ENCODE measurements around the gene SLC51B.
"Not testable (repeated sequence)": the region's sequence is repeated elsewhere in the genome, so short reads cannot be mapped to it uniquely, and the experiment has no call there.

SLC51B gene

GRCh38 chr15:65066635-65067316 lies 21.6 kb downstream of the SLC51B start:
- no peak for DNase-seq (ENCODE audit: low spot score)

- DNase-seq (ENCODE audit: low spot score): no peak
Observed at GRCh38 chr15:65067317-65067644, 22.1 kb downstream of the SLC51B start.

- DNase-seq (ENCODE audit: low spot score): no peak
Observed at GRCh38 chr15:65067645-65068402, 22.6 kb downstream of the SLC51B start, which contains the start of gene RASL12. TSS of gene RASL12 (minus strand) at chr15:65067991. CDS start at chr15:65067835, 156 bp downstream.

- no peak for DNase-seq (ENCODE audit: low spot score)
Observed at GRCh38 chr15:65068403-65068788, 23.2 kb downstream of the SLC51B start.

DNA sequence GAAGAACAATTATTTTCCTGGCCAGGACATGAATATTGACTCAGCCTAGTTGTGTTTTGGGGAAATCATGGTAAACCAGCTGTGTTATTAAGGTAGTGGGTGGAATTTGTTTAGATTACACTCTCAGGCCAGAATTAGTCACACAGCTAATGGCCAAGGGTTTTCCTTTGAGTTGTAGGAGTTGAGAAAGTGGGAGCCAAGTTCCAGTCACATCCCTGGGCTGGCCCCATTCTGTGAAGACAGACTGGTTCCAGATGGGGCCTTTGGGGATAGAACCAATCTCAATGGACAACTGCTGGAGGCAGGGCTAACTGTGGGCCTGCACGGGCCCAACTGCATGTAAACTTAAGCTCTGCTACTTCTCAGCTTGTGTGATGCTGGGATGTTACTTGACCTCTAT lies 24.0 kb downstream of the SLC51B start:
- DNase-seq (ENCODE audit: low spot score): no peak

GRCh38 chr15:65069779-65070546 lies 24.8 kb downstream of the SLC51B start:
- DNase-seq (ENCODE audit: low spot score): no peak

DNA sequence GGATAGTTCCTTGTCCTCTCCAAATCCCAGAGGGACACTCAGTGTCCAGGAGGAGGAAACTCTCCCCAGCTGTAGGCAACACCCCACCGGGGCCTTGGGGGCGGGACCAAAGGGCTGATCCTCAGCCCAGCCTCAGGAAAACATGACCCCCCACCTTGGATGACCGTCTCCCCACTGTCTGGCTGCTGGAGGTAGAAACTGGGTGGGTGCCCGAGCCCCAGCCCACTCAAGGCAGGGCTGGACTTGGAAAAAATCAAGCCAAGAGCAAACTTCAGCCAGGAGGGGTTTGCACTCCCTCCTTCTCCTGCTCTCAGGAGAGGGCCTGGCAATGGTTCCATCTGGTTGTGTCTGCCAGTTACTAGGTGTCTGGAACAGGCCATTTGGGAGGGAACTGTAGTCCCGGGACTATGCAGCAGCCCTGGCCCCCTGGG lies 26.2 kb downstream of the SLC51B start:
- DNase-seq (ENCODE audit: low spot score): no peak

- no peak for DNase-seq (ENCODE audit: low spot score)
Observed at GRCh38 chr15:65072027-65072426, 26.8 kb downstream of the SLC51B start.

DNA sequence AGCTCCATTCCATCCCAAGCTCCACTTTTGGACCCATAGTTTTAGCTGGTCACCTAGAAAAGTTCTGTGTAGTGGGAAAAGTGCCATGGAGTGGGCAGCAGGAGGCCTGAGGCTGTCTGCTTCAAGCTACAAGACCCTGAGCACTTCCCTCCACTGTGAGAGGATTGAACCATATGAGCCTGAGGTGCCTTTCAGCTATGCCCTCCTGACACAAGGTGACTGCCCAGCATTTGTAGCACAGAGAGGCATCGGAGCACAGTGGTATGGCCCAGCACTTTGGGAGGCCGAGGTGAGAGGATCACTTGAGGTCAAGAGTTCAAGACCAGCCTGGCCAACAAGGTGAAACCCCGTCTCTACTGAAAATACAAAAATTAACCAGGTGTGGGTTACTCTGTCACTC lies 27.4 kb downstream of the SLC51B start:
- DNase-seq (ENCODE audit: low spot score): no peak

DNA sequence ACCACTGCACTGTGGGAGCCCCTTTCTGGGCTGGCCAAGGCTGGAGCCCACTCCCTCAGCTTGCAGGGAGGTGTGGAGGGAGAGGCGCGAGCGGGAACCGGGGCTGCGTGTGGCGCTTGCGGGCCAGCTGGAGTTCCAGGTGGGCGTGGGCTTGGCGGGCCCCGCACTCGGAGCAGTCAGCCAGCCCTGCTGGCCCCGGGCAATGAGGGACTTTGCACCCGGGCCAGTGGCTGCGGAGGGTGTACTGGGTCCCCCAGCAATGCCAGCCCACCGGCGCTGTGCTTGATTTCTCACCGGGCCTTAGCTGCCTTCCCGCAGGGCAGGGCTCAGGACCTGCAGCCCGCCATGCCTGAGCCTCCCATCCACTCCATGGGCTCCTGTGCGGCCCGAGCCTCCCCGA lies 29.8 kb downstream of the SLC51B start:
- DNase-seq (ENCODE audit: low spot score): not testable (repeated sequence)

DNA sequence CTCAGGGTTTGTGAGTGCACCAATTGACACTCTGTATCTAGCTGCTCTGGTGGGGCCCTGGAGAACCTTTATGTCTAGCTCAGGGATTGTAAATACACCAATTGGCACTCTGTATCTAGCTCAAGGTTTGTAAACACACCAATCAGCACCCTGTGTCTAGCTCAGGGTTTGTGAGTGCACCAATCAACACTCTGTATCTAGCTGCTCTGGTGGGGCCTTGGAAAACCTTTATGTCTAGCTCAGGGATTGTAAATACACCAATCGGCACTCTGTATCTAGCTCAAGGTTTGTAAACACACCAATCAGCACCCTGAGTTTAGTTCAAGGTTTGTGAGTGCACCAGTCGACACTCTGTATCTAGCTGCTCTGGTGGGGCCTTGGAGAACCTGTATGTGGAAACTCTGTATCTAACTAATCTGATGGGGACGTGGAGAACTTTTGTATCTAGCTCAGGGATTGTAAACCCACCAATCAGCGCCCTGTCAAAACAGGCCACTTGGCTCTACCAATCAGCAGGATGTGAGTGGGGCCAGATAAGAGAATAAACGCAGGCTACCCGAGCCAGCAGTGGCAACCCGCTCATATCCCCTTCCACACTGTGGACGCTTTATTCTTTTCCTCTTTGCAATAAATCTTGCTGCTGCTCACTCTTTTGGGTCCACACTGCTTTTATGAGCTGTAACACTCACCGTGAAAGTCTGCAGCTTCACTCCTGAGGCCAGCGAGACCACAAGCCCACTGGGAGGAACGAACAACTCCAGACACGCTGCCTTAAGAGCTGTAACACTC lies 30.6 kb downstream of the SLC51B start:
- DNase-seq (ENCODE audit: low spot score): not testable (repeated sequence)

DNA sequence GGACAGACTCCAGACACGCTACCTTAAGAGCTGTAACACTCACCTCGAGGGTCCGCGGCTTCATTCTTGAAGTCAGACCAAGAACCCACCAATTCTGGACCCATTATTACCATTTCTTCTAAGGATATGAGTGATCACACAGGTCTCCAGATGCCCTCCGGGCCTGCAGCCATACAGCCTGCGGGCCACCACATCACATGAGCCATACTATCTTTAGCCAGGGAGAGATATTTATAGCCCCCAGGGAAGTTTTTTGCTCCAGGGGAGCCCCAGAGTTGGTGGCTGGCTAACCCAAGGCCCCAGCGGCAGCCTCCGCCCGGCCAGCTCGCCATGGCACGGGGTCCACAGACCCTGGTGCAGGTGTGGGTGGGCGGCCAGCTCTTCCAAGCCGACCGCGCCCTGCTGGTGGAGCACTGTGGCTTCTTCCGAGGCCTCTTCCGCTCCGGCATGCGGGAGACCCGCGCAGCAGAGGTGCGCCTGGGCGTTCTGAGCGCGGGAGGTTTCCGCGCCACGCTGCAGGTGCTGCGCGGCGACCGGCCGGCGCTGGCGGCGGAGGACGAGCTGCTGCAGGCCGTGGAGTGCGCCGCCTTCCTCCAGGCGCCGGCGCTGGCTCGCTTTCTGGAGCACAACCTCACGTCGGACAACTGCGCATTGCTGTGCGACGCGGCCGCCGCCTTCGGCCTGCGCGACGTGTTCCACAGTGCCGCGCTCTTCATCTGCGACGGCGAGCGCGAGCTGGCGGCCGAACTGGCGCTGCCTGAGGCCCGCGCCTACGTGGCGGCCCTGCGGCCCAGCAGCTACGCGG lies 31.5 kb downstream of the SLC51B start, which contains the start of gene KBTBD13:
Gene KBTBD13, plus strand, starts transcription at position 261 of the 805 bp plus-strand sequence. Its CDS starts 70 bp downstream, at position 331.
- DNase-seq (ENCODE audit: low spot score): no peak

- no peak for DNase-seq (ENCODE audit: low spot score)
Observed at GRCh38 chr15:65077291-65077980, 32.2 kb downstream of the SLC51B start.

GRCh38 chr15:65077981-65078352 lies 32.8 kb downstream of the SLC51B start:
- no peak for DNase-seq (ENCODE audit: low spot score)

DNA sequence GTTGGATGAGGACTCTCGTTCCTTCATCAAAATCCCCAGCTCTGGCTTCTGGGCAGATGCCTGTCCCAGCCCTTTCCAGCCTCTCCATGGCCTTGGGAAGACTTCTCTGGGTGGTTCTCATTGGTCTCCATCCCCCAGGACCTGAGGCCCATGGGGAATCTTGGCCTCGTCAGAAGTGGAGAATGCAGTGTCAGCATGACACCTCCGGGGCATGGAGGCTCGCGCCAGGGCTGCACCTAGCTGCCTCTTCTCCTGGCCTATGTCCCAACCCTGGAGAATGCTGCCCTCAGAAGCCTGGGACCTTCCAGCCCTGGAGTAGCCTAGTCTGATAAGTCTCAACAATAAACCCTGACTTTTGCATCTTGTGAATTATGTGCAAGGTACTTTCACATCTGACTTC lies 34.4 kb downstream of the SLC51B start:
- no peak for DNase-seq (ENCODE audit: low spot score)

- DNase-seq (ENCODE audit: low spot score): no peak
Observed at GRCh38 chr15:65081270-65081669, 36.1 kb downstream of the SLC51B start.

- no peak for DNase-seq (ENCODE audit: low spot score)
Observed at GRCh38 chr15:65081758-65082157, 36.6 kb downstream of the SLC51B start.

GRCh38 chr15:65082303-65082953 lies 37.2 kb downstream of the SLC51B start:
- no peak for DNase-seq (ENCODE audit: low spot score)

DNA sequence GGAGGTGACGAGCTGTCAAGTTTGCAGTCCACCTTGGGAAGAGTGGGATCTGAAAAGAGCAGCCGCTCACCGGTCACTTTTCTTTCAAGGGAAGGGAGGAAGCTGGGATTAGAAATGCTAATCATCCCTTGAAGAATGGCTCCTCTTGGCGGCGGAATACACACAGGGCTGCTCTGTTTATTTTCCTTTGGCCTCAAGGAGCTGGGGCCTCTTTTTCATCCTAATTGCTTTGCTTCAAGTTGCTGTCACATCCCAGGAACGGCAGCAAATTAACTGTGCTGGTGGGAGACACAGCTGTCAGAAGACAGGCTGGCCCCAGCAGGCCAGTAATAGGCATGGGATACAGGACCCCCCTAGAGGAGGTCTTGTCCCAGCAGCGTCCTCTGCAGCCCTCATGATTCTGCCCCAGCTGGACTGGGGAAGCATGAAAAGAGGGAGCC lies 38.1 kb downstream of the SLC51B start:
- DNase-seq (ENCODE audit: low spot score): peak; percentile 43
